ENCODE results near the gene KLK15.

DNA sequence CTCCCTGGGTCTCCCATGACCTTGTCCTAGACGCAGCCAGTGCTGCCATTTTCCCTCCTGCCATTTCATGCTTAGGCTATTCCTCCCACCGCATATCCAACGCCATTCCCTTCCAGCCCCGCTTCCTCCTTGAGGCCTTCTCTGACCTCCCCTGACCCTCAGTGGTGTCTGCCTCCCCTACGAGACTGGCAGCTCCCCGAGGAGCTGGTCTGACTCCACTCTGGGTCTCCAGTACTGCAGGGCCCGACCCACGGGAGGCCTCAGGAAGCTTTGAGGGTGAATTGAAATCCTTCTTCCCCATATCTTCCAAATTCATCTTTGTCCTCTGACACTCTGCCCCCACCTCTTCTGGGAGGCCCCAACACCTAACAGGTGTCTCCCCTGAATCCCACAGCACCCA, 708 bp downstream of the KLK15 start:
- TF ChIP-seq, protein P1, sequence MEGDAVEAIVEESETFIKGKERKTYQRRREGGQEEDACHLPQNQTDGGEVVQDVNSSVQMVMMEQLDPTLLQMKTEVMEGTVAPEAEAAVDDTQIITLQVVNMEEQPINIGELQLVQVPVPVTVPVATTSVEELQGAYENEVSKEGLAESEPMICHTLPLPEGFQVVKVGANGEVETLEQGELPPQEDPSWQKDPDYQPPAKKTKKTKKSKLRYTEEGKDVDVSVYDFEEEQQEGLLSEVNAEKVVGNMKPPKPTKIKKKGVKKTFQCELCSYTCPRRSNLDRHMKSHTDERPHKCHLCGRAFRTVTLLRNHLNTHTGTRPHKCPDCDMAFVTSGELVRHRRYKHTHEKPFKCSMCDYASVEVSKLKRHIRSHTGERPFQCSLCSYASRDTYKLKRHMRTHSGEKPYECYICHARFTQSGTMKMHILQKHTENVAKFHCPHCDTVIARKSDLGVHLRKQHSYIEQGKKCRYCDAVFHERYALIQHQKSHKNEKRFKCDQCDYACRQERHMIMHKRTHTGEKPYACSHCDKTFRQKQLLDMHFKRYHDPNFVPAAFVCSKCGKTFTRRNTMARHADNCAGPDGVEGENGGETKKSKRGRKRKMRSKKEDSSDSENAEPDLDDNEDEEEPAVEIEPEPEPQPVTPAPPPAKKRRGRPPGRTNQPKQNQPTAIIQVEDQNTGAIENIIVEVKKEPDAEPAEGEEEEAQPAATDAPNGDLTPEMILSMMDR (IDR thresholded peaks at IDR 0.05; ENCODE audit: low read length), result no peak
- TF ChIP-seq EZH2 (IDR thresholded peaks at IDR 0.05; ENCODE audit: borderline replicate concordance, low read length), result no peak
